Epidermal melanocyte (primary cell): Measurements from ENCODE around the gene EVPL.
"Not testable (repeated sequence)": the region's sequence is repeated elsewhere in the genome, so short reads cannot be mapped to it uniquely, and the experiment has no call there.

Source experiments
- DNase-seq: peaks from one replicate; pipeline ENCODE4 v3.0.0; 2011; ENCODE audit warnings: low spot score; ENCODE audit not compliant: insufficient read length

Gene EVPL

GRCh38 chr17:76027159-76027839, at the start of gene EVPL:
Gene EVPL, minus strand, starts transcription at chr17:76027306. Its CDS starts 108 bp downstream, at chr17:76027198.
- no peak for DNase-seq

DNA sequence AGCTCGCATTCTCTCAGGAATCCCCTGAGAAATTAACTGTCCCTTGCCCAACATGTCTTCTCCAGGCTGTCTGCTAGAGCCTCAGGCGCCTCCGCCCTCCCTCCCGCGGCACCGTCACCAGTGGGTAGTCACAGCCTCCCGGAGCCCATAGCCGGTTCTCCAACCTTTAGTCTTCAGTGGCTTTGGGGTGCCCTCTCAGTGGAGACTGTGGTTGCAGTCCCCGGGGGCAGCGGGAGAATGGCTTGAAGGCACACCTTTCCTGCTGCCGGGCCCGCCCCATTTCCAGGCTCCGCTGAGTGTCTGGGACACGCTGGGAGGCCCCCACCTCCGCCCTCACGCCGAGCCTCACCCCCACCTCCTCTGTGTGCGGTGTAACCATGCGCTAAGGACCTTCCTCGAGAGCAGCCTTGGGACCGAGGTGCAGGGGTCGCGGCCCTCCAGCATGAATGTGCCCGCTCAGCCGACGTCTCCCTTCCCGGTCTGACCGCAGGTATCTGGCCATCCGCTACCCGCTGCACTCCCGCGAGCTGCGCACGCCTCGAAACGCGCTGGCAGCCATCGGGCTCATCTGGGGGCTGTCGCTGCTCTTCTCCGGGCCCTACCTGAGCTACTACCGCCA, 49.1 kb upstream of the EVPL start:
- DNase-seq, result no peak

DNA sequence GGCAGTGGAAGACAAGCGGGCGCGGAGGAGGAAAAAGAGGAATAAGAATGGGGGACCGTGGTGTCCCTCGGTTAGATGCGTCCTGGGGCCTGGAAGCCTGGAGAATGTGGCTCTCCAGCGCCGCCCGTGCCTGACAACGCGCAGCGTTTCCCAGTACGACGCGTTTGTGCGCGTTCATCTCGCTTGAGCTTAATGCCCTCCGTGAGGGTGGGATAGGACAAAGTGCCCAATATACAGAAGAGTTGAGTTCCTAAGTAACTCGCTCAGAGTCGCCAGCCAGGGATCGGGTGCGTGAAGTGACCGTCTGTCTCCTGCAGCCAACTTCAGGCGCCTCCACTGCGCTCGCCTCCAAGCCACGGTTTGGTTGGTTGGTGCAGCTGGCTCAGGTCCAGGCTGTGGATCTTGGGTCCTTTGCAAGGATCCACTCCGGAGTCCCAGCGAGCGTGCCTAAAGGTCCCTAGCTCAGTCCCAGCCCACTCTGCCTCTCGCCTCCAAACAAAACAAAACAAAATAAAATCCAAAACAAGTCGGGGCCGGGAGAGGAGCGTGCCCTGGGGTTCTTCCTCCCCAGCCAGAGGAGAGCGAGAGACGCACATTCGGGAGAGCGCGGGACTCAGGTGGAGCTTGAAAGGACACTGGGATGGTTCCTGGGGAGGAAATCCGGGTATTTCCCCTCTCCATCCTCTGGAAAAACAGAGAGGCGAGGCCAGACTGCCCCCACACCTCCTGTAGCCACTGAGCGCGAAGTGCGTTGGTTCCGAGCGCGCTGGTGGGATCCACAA, 48.4 kb upstream of the EVPL start:
- no peak for DNase-seq

DNA sequence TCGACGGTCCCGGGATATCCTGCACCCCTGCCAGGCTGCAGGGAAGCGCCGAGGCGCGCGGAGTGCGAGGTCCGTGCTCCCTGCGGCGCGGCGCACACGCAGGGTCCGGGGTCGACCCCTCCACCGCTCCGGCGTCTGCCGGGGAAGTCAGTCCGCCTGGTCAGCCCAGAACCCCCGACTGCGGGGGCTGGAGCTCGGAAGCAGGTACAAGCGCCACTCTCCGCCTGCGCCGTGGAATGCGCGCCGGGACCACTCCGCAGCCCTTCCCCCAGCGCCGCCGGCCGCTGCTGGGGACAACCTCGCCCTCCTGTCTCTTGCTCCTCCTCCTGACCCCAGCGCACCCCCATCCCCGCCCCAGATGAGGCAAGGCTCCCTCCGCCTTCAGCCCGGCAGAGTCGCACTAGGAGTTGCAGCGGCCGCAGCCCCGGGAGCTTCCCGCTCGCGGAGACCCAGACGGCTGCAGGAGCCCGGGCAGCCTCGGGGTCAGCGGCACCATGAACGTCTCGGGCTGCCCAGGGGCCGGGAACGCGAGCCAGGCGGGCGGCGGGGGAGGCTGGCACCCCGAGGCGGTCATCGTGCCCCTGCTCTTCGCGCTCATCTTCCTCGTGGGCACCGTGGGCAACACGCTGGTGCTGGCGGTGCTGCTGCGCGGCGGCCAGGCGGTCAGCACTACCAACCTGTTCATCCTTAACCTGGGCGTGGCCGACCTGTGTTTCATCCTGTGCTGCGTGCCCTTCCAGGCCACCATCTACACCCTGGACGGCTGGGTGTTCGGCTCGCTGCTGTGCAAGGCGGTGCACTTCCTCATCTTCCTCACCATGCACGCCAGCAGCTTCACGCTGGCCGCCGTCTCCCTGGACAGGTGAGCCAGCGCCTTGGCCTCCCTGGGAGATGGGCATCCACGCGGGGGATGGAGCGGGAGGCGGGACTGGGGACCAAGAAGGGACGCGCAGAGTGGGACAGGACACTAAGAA, 47.6 kb upstream of the EVPL start, which contains the start of gene GALR2:
GALR2 (plus strand) TSS at position 392 of the 974 bp plus-strand sequence; CDS start at position 495, 103 bp downstream.
- no peak for DNase-seq

DNA sequence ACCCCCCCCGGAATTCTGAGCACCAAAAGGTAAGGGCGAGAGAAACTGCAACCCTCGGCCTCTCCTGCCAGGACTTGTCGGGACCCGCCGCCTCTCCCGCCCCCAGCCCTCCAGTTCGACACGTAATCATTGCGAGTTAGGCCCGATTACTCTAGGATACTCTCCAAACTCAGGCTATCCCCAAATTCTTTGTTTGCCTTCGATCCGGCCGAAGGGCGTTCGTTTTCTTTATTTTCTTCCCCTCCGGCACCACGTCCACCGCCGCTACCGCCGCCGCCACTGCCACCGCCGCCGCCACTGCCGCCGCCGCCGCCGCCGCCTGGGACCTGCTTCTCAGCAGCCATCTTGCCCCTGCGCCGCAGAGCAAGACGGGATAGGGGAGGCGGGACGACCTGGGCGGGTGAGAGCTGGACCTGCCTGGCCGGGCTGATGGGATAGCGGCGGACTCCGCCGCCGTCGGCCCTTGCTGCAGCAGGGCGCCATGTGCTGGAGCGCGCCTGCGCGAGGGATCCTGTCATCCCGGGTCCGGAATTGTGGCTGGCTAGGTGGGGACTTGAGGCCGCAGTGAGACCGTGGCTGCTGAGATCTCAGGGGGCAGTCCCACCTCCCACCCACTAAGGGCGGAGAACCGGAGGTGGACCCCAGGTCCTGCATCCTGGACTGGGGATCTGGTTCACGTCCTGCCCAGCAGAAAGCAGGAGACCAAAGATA, 45.2 kb upstream of the EVPL start, which contains the start of gene SRP68:
SRP68 (minus strand) TSS at position 370 of the 711 bp plus-strand sequence; CDS start at position 344, 26 bp downstream.
- peak; percentile 98 for DNase-seq

GRCh38 chr17:76071531-76072147, 44.5 kb upstream of the EVPL start:
- no peak for DNase-seq

GRCh38 chr17:76065775-76066174, 38.7 kb upstream of the EVPL start:
- DNase-seq, result no peak

GRCh38 chr17:76063875-76064546, 36.9 kb upstream of the EVPL start:
- DNase-seq, result no peak

- DNase-seq, result not testable (repeated sequence)
These were observed 31.2 kb upstream of the EVPL start for GRCh38 chr17:76058264-76058663.

GRCh38 chr17:76056882-76057281, 29.8 kb upstream of the EVPL start:
- no peak for DNase-seq

GRCh38 chr17:76054112-76054476, 27.0 kb upstream of the EVPL start:
- no peak for DNase-seq

GRCh38 chr17:76053246-76054111, 26.4 kb upstream of the EVPL start:
- DNase-seq, result no peak

DNA sequence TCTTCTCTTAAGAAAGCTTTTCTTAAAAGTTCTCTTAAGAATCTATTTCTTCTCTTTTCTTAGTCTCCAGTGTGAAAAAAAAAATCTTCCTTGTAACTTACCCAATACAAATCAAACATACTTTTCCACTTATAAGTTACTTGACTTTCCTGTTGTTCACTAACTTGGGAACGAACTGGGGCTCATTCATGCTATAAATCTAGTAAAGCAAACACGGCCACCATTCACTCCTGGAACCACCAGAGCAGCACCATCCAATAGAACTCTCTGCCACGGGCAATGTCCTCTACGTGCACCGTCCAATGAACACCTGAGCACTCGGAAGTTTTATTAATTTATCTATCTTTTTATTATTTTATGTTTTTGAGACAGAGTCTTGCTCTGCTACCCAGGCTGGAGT, 24.5 kb upstream of the EVPL start:
- no peak for DNase-seq

- no peak for DNase-seq
These were observed 23.7 kb upstream of the EVPL start for GRCh38 chr17:76050538-76051467.

- DNase-seq, result no peak
These were observed 22.9 kb upstream of the EVPL start for GRCh38 chr17:76049836-76050537.

- DNase-seq, result no peak
These were observed 22.1 kb upstream of the EVPL start for GRCh38 chr17:76049239-76049638.

- DNase-seq, result no peak
These were observed 21.6 kb upstream of the EVPL start for GRCh38 chr17:76048711-76049110.
